Measurements from ENCODE around the gene DNAJC7.

DNA sequence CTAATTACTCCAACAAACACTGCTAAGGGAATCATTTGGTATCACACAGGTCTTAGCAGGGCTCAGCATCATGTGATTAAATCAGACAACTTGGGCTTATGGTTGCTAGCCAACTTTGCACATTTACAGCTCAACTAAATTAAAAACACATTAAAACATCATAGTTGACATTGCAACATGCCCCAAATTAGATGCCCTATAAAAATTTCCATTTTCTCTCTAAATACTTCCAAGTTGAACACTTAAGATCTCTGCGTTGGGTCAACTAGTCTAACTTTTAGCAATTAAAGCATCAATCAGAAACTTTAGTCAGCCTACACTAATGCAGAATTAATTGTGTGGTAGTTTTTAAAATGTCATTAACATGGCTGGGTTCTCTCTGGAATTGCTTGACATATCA is 12.1 kb downstream of the DNAJC7 start:
- TF ChIP-seq, protein P1, sequence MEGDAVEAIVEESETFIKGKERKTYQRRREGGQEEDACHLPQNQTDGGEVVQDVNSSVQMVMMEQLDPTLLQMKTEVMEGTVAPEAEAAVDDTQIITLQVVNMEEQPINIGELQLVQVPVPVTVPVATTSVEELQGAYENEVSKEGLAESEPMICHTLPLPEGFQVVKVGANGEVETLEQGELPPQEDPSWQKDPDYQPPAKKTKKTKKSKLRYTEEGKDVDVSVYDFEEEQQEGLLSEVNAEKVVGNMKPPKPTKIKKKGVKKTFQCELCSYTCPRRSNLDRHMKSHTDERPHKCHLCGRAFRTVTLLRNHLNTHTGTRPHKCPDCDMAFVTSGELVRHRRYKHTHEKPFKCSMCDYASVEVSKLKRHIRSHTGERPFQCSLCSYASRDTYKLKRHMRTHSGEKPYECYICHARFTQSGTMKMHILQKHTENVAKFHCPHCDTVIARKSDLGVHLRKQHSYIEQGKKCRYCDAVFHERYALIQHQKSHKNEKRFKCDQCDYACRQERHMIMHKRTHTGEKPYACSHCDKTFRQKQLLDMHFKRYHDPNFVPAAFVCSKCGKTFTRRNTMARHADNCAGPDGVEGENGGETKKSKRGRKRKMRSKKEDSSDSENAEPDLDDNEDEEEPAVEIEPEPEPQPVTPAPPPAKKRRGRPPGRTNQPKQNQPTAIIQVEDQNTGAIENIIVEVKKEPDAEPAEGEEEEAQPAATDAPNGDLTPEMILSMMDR (IDR thresholded peaks at IDR 0.05; ENCODE audit: insufficient read depth, low read length, poor library complexity, severe bottlenecking): no peak
- no peak for TF ChIP-seq EZH2phosphoT487 (conservative IDR thresholded peaks at IDR 0.05; ENCODE audit: low read length)
